ENCODE measurements around the gene HBB.
"Not testable (repeated sequence)": the region's sequence is repeated elsewhere in the genome, so short reads cannot be mapped to it uniquely, and the experiment has no call there.

Gene HBB
- 0 reads per million in 2 donors for total RNA-seq

DNA sequence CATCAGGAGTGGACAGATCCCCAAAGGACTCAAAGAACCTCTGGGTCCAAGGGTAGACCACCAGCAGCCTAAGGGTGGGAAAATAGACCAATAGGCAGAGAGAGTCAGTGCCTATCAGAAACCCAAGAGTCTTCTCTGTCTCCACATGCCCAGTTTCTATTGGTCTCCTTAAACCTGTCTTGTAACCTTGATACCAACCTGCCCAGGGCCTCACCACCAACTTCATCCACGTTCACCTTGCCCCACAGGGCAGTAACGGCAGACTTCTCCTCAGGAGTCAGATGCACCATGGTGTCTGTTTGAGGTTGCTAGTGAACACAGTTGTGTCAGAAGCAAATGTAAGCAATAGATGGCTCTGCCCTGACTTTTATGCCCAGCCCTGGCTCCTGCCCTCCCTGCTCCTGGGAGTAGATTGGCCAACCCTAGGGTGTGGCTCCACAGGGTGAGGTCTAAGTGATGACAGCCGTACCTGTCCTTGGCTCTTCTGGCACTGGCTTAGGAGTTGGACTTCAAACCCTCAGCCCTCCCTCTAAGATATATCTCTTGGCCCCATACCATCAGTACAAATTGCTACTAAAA is at the start of gene HBB:
TSS of gene HBB (minus strand) at position 340 of the 579 bp plus-strand sequence. CDS start at position 290, 50 bp downstream.
- no peak for DNase-seq

DNA sequence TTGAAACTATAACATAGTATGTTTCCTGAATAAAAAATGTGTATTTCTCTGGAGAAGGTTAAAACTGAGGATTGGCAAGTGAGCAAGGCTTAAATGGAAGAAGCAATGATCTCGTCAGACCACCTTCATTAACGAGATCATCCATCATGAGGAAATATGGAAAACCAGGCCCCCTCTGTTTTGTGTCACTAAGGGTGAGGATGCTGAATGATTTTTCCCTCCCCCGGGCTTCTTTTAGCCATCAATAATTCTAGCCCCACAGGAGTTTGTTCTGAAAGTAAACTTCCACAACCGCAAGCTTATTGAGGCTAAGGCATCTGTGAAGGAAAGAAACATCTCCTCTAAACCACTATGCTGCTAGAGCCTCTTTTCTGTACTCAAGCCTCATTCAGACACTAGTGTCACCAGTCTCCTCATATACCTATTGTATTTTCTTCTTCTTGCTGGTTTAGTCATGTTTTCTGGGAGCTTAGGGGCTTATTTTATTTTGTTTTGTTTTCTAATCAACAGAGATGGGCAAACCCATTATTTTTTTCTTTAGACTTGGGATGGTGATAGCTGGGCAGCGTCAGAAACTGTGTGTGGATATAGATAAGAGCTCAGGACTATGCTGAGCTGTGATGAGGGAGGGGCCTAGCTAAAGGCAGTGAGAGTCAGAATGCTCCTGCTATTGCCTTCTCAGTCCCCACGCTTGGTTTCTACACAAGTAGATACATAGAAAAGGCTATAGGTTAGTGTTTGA is 48.7 kb upstream of the HBB start:
- DNase-seq = no peak

DNA sequence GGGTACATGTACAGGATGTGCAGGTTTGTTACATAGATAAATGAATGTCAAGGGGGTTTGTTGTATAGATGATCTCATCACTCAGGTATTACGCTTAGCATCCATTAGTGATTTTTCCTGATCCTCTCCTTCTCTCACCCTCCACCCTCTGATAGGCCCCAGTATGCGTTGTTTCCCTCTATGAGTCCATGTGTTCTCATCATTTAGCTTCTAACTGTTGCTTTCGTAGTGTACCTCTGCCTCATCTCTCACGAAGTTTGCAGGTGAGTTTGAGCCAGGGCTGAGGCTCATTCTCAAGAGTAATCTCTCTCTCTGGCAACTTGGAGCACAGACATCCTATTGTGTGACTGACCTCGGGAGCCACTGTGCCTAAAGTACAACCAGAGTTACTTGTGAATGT is 47.5 kb upstream of the HBB start:
- no peak for DNase-seq

DNA sequence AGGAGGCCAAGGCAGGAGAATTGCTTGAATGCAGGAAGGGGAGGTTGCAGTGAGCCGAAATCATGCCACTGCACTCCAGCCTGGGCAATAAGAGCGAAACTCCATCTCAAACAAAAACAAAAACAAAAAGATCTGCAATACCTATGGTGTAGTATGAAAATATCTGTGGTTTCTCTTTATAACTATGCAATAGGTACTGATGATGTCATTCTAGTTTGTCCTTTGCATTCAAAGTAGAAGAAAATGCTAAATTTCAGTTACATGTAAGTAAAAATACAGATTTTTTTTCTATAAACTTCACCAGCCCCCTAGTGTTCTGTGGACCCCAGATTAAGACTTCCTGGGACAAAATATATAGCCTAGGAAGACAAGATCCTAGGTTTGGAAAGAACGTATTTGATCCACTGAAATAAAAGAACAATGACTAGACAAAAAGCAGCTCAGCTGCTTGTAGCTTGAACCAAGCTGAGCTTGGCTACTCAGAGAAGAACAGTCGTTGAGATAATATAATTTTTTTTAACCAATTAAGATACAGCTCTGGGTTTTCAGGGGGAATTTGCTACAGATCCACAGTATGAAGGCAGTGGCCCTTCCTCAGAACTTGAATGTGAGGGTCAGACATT is 45.6 kb upstream of the HBB start:
- DNase-seq = no peak

DNA sequence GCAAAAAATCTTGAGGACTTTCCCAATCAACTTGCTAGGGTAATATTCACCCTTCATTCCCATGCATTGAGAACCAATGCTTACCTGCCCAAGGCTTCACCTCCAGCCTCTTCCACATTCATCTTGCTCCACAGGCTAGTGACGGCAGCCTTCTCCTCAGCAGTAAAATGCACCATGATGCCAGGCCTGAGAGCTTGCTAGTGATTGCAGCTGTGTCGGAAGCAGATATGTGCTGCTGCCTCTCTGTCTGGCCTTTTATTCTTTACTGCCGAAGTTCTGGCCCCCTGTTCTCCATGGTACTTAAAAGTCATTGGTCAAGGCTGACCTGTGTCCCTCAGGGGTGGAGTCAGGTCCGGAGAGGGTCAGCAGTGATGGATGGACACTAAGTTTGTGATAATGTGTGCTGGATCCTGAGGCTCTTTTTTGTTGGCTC is 42.9 kb upstream of the HBB start, which contains the start of gene HBE1:
TSS of gene HBE1 (minus strand) at position 231 of the 433 bp plus-strand sequence. CDS start at position 176, 55 bp downstream.
- no peak for DNase-seq

DNA sequence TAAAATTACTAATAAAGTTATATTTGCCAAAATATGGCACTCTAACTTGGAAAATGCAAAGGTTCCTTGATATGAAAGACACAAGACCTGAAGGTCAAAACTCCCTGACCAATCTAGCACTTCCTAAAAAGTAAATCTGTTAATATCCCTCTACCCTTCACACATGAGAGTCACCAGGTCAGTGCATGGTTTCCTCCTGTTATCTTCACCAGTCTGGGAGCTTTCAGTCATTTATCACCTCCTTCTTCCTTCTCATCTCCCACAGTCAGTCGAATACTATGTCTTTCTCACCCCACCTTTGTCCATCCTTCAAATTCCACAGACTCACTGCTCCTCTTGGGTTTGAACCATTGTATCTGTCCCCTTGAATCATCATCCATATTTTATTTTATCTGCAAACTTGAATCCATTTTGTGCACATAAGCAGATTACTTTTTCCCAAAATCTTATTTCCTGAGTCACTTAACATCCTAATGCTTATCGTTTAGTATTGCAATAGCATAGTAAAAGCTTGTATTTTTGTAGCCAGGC is 40.2 kb upstream of the HBB start:
- DNase-seq = no peak

DNA sequence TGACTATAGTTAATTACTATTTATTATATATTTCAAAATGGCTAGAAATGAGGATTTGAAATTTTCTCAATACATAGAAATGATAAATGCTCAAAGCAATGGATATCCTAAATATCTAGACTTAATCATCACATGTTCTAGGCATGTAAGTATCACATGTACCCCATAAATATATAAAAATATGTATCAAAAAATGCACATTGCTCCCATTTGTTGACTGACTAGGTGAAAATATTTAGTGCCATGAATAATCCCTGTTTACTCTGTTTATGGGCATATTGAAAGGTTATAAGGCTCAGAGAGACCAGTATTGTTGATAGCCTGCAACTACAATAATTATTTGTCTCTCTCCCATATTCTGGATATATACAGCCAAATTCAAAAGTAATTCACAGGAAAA is 39.7 kb upstream of the HBB start:
- DNase-seq = no peak

DNA sequence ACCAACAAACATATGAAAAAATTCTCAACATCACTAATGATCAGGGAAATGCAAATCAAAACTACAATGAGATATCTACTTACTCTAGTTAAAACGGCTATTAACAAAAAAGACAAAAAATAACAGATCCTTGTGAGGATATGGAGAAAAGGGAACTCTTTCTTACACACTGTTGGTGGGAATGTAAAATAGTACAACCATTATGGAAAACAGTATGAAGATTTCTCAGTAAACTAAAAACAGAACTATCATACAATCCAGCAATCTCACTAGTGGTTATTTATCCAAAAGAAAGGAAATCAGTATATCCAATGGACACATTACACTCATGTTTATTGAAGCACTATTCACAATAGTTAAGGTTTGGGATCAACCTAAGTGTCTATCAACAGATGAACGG is 39.0 kb upstream of the HBB start:
- DNase-seq = no peak

DNA sequence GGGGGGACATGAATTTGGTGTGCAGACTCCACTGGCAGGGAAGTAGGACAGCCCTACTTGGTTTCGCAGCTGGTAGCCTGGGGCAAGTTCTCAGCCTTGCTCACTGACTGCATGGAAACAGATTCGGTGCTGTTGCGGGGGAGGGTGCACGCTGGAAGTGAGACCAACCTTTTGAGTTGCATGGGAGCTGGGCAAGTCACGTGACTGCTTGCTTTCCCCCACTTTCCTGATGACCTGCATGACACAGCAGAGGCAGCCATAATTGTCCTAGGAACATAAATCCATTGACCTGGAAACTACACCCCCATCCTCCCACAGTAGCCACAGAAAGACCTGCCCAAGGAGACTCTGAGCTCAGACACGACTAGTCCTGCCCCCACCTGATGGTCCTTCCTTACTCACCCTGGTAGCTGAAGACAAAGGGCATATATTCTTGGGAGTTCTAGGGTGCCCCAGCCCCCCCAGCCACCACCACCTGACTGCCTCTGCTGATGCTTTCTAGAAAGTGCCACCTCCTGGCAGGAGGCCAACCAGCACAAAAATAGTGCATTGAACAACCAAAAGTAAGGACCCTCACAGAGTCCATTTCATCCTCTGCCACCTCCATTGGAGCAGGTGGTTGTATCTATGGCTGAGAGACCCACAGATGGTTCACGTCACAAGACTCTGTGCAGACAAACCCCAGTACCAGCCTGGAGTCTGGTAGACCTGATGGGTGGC is 31.8 kb upstream of the HBB start:
- DNase-seq = no peak

DNA sequence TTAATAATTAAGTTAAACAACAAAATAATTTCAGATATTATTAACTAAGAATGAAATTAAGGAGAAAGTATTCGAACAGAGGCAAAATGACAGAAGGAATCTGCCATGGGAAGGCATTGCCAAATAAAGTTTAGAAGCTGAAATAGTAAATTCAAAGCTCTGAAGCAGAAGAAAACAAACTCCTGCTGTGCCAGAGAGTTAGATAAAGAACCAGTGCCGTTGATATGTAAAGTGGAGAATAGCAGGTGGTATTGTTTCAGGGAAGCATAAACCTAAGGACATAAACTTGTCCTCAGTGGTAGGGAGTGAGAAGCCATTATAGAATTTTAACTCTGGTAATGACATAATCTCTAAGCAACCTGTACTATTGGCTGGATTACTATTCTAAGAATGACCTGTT is 30.4 kb upstream of the HBB start:
- DNase-seq = no peak

DNA sequence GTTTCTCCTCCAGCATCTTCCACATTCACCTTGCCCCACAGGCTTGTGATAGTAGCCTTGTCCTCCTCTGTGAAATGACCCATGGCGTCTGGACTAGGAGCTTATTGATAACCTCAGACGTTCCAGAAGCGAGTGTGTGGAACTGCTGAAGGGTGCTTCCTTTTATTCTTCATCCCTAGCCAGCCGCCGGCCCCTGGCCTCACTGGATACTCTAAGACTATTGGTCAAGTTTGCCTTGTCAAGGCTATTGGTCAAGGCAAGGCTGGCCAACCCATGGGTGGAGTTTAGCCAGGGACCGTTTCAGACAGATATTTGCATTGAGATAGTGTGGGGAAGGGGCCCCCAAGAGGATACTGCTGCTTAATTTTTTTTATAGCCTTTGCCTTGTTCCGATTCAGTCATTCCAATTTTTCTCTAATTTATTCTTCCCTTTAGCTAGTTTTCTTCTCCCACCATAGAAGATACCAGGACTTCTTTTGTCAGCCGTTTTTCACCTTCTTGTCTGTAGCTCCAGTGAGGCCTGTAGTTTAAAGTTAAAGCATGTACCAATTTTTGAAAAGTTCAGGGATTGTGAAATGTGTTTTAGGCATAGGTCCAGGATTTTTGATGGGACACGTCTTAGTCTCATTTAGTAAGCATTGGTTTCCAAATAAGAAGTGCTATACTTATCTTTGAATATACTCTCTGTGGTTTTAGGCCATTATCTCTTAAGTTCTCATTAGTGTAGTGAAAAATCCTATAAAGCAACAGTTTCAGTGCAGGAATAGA is 28.0 kb upstream of the HBB start, which contains the start of gene HBG2:
TSS of gene HBG2 (minus strand) at position 136 of the 768 bp plus-strand sequence. CDS start at position 83, 53 bp downstream.
- DNase-seq = not testable (repeated sequence)

DNA sequence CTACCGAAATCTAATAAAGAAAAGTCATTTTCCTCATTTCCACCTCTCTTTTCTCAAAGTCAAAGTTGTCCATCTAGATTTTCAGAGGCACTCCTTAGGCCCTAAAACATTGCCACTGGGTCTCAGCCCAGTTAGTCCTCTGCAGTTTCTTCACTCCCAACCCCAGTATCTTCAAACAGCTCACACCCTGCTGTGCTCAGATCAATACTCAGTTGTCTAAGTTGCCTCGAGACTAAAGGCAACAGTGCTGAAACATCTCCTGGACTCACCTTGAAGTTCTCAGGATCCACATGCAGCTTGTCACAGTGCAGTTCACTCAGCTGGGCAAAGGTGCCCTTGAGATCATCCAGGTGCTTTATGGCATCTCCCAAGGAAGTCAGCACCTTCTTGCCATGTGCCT is 27.2 kb upstream of the HBB start:
- not testable (repeated sequence) for DNase-seq

DNA sequence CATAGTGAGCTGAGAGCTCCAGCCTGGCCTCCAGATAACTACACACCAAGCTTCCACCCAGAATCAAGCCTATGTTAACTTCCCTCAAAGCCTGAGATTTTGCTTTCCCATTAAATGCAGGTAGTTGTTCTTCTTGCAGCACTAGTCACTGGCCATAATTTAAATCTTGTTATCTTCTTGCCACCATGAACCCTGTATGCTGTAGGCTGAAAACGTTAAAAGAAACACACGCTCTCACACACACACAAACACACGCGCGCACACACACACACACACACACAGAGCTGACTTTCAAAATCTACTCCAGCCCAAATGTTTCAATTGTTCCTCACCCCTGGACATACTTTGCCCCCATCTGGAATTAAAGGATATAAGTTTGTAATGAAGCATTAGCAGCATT is 26.6 kb upstream of the HBB start:
- DNase-seq = not testable (repeated sequence)

DNA sequence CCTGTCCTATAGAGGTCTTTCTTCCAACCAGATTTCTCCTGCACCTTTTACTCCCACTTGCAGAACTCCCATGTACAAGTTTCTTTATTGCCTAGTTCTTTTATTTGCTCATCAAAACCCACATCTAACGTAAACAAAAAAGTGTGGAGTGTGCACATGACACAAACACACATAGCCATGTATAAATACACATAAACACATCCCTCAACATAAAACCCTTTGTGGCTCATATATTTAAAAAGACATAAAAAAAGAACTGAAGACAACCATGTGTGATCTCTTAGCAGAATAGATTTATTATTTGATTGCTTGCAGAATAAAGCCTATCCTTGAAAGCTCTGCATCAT is 26.0 kb upstream of the HBB start:
- no peak for DNase-seq

DNA sequence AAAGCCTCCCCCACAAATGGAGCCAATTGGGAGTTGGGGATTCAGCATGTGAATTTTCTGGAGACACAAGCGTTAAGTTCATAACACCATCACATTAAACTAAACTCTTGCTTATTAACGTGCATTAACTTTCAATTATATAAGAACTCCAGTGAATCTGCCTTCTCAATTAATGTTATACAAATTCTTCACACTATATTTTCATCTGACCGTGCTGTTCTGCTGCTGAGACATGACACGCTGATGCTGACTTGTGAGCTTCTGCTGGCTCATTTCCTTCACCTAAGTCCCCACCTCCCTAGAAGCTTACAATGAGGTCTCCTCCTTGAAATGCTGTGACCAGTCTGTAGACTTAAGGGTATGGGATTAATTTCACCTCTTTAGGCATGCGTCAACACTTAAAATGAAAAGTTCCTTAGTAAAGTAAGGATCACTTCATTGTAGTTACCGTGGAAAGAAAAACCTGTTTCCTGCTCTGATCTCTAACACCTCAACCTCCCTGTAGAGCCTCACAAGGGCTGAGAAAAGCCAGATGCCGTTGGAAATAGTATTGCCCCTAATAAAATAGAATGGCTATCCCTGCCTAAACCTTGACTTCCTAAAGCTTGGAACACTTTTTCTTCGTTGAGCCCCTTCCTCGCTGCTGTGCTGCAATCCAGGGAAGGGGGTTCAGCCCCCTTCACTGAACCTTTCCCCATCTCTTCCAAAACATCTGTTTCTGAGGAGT is 25.5 kb upstream of the HBB start:
- no peak for DNase-seq

DNA sequence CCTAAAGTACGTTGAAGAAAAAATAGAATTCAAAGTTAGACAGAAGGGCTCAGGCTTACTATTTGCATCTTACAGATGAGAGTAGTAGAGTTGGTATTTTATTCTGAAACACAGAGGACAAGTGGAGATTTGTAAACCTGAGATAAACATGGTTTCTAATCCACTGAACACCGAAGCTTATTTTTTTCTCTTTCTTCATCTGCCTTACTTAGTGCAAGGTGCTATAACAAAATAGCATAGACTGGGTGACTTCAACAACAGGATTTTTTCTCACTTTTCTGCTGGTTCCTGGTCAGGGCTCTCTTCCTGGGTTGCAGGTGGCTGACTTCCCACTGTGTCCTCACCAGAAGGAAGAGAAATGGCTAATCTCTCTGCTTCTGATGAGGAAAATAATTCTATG is 24.9 kb upstream of the HBB start:
- DNase-seq = no peak

DNA sequence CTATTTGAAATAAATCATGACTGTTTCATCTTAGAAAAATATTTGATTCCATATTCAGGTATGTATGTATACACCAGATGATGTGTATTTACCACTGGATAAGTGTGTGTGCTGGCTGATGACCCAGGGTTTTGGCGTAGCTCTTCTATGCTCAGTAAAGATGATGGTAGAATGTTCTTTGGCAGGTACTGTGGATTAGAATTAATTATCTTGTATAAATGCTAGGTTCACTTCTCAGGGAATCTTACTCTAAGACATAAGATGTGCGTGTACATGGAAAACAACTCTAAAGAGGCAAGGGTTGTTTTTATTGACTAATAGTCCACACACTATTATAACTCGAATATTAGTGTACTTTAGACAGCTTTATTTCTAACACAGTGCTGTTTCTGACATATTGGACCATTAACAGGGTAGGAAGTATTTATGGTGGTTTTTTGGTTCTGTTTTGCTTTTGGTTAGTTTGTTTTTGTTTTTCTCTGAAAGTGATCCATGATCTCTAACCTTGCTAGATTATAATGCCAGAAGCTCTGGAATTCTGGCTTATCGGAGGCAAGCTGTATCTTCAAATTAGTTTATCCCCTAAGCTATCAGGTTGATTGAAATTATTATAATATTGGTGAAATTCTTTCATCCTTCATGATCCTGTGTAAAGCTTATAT is 23.8 kb upstream of the HBB start:
- no peak for DNase-seq

DNA sequence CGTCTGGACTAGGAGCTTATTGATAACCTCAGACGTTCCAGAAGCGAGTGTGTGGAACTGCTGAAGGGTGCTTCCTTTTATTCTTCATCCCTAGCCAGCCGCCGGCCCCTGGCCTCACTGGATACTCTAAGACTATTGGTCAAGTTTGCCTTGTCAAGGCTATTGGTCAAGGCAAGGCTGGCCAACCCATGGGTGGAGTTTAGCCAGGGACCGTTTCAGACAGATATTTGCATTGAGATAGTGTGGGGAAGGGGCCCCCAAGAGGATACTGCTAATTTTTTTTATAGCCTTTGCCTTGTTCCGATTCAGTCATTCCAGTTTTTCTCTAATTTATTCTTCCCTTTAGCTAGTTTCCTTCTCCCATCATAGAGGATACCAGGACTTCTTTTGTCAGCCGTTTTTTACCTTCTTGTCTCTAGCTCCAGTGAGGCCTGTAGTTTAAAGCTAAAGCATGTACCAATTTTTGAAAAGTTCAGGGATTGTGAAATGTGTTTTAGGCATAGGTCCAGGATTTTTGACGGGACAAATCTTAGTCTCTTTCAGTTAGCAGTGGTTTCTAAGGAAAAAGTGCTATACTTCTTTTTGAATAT is 23.0 kb upstream of the HBB start, which contains the start of gene HBG1:
TSS of gene HBG1 (minus strand) at position 51 of the 590 bp plus-strand sequence. CDS start 53 bp downstream, outside the sequence.
- DNase-seq = not testable (repeated sequence)

DNA sequence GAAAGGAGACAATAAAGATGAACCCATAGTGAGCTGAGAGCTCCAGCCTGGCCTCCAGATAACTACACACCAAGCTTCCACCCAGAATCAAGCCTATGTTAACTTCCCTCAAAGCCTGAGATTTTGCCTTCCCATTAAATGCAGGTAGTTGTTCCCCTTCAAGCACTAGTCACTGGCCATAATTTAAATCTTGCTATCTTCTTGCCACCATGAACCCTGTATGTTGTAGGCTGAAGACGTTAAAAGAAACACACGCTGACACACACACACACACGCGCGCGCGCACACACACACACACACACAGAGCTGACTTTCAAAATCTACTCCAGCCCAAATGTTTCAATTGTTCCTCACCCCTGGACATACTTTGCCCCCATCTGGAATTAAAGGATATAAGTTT is 21.6 kb upstream of the HBB start:
- not testable (repeated sequence) for DNase-seq

DNA sequence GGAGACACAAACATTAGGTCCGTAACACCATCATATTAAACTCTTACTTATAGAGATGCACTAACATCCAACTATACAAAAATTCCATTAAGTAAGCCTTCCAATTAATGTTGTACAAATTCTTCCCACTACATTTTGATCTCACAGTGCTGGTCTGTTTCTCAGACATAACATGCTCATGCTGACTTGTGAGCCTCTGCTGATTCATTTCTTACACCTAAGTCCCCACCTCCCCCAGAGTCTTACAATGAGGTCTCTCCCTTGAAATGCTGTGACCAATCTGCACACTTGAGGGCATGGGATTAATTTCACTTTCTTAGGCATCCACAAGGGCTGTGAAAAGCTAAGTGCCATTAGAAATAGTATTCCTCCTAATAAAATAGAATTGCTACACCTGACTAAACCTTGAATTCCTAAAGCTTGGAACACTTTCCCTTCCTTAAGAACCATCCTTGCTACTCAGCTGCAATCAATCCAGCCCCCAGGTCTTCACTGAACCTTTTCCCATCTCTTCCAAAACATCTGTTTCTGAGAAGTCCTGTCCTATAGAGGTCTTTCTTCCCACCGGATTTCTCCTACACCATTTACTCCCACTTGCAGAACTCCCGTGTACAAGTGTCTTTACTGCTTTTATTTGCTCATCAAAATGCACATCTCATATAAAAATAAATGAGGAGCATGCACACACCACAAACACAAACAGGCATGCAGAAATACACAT is 20.8 kb upstream of the HBB start:
- no peak for DNase-seq

Measured in T-helper 2 cell (primary cell).